Mesangial cell (primary cell): Measurements from ENCODE around the gene ALKBH3. TPM values are rescaled to one million over a fixed set of nuclear protein-coding genes. Genes with fewer than 3 reads are reported as not detected.

Experiments
- total RNA-seq: library from RNA; depleted of rRNA; stranded (reverse); fragments of >200 nt; gene quantifications from 2 replicates; pipeline ENCODE4 v1.2.3, GENCODE V29; 2015

ALKBH3 gene
- total RNA-seq = 27.6 and 28.4 TPM in 2 replicates

GRCh38 chr11:43880640-43881159 lies at the start of gene ALKBH3:
TSS of gene ALKBH3 (plus strand) at chr11:43880831. CDS start at chr11:43882653, 1,822 bp downstream.

Other genes with a start within 250 kb of the ALKBH3 start
- gene HSD17B12, start 200.1 kb upstream of the ALKBH3 start, total RNA-seq = 51.8 and 65.5 TPM in 2 replicates
- 0.33 and 1.5 TPM in 2 replicates for gene C11orf96, start 61.8 kb downstream of the ALKBH3 start, total RNA-seq
- not detected in 2 replicates for gene ACCSL, start 167.2 kb downstream of the ALKBH3 start, total RNA-seq
- 4.4 and 10.9 TPM in 2 replicates for gene ACCS, start 185.4 kb downstream of the ALKBH3 start, total RNA-seq
- gene EXT2, start 214.8 kb downstream of the ALKBH3 start, total RNA-seq = 130 and 150 TPM in 2 replicates